OCI-LY3 (cell line): ENCODE results near the gene PLEKHB2.

Experiments
- H2AFZ ChIP-seq: fragments of 200-600, 300-600 bp; shearing (Covaris generic); 2 replicates; pipeline ENCODE4 v1.6.0; 2014; ENCODE audit warnings: antibody characterized with exemption, low read depth, low read length
- H3K27ac ChIP-seq: fragments of 200-600, 300-600 bp; sonication (generic); 2 replicates; pipeline ENCODE4 v1.5.1; 2014; ENCODE audit warnings: mild to moderate bottlenecking, low read length, moderate library complexity, mixed read lengths
- H3K27me3 ChIP-seq: fragments of 200-600, 300-600 bp; sonication (generic); 2 replicates; pipeline ENCODE4 v1.6.1; 2014; ENCODE audit warnings: low read depth, low read length, mixed read lengths
- H3K36me3 ChIP-seq: fragments of 200-600, 300-600 bp; sonication (generic); replicated peaks from 2 replicates; pipeline ENCODE3; 2014; ENCODE audit warnings: low read depth, low read length, mixed read lengths
- H3K4me1 ChIP-seq: fragments of 300-600, 200-600 bp; sonication (generic); 2 replicates; pipeline ENCODE4 v1.6.1; 2014; ENCODE audit warnings: low read length, mixed read lengths
- H3K4me2 ChIP-seq: fragments of 200-600, 300-600 bp; sonication (generic); 2 replicates; pipeline ENCODE4 v1.6.1; 2014; ENCODE audit warnings: low read length, mixed read lengths
- H3K4me3 ChIP-seq: fragments of 300-600, 200-600 bp; sonication (generic); 2 replicates; pipeline ENCODE4 v1.5.1; 2014; ENCODE audit warnings: antibody characterized with exemption, mild to moderate bottlenecking, low read length, moderate library complexity
- H3K79me2 ChIP-seq: fragments of 300-600, 200-600 bp; shearing (Covaris generic); 2 replicates; pipeline ENCODE4 v1.6.1; 2014; ENCODE audit warnings: mild to moderate bottlenecking, low read length, mixed read lengths
- H3K9ac ChIP-seq: fragments of 300-600, 200-600 bp; shearing (Covaris generic); 2 replicates; pipeline ENCODE4 v1.6.0; 2014; ENCODE audit warnings: mild to moderate bottlenecking, low read length, moderate library complexity
- H3K9me3 ChIP-seq: fragments of 200-600, 300-600 bp; shearing (Covaris generic); 2 replicates; pipeline ENCODE4 v1.6.1; 2014; ENCODE audit warnings: low read length, mixed read lengths; ENCODE audit not compliant: insufficient read depth
- H4K20me1 ChIP-seq: fragments of 200-600, 300-600 bp; sonication (generic); 2 replicates; pipeline ENCODE4 v1.6.1; 2016; ENCODE audit warnings: low read length, mixed read lengths; ENCODE audit not compliant: insufficient read depth
- EZH2phosphoT487 ChIP-seq: fragments of 200-600 bp; shearing (Covaris generic); IDR thresholded peaks from 2 replicates; pipeline ENCODE4 v1.6.1; 2018; ENCODE audit warnings: antibody characterized with exemption, mixed run types, low read depth
- TF ChIP-seq, protein P1 (sequence below): fragments of 200-600, 300-600 bp; sonication (generic); IDR thresholded peaks from 2 replicates; pipeline ENCODE4 v1.5.1; 2014; ENCODE audit warnings: antibody characterized with exemption, low read length, low read depth

The PLEKHB2 gene

GRCh38 chr2:131123192-131123591, 18.1 kb downstream of the PLEKHB2 start:
- peaks cover 35% of the 10 kb centered on the region for H3K36me3 ChIP-seq
- no peak for TF ChIP-seq EZH2phosphoT487
- TF ChIP-seq, protein P1, sequence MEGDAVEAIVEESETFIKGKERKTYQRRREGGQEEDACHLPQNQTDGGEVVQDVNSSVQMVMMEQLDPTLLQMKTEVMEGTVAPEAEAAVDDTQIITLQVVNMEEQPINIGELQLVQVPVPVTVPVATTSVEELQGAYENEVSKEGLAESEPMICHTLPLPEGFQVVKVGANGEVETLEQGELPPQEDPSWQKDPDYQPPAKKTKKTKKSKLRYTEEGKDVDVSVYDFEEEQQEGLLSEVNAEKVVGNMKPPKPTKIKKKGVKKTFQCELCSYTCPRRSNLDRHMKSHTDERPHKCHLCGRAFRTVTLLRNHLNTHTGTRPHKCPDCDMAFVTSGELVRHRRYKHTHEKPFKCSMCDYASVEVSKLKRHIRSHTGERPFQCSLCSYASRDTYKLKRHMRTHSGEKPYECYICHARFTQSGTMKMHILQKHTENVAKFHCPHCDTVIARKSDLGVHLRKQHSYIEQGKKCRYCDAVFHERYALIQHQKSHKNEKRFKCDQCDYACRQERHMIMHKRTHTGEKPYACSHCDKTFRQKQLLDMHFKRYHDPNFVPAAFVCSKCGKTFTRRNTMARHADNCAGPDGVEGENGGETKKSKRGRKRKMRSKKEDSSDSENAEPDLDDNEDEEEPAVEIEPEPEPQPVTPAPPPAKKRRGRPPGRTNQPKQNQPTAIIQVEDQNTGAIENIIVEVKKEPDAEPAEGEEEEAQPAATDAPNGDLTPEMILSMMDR, result no peak
- H3K9me3 ChIP-seq, result no peaks in the 10 kb centered on the region

DNA sequence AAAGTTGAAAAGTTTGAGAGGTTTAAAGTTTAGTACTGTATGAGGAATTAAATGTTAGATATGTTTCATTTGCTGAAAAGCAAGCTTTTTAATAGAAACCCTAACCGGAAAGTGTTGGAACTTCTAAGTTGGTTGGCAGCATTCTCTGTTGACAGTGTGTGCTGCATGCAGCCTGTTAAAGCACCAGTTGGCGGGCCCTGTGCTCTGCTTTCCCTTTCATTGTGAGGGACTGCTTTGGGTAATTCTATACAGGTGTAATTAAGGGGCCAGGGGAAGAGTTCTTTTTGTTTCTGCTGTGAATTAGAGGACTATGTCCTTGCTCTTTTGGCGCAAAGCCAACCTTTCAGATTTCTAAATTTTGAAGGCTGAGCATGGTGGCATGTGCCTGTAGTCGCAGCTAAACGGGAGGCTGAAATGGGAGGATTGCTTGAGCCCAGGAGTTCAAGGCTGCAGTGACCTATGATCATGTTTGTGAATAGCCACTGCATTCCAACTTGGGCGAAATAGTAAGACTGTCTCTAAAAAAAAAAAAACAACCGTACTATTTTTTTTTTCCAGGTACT, 20.1 kb downstream of the PLEKHB2 start:
- Histone ChIP-seq H2AFZ (no peak overlapping the region), H4K20me1 (peaks cover 20% of the 10 kb centered on the region), H3K27me3 (no peaks in the 10 kb centered on the region), H3K9me3 (no peaks in the 10 kb centered on the region), H3K79me2 (peaks cover 31% of the 10 kb centered on the region), H3K36me3 (peaks cover 53% of the 10 kb centered on the region), H3K4me1 (no peaks in the 10 kb centered on the region), H3K9ac (no peak overlapping the region), H3K4me3 (no peak overlapping the region), H3K27ac (no peak overlapping the region), H3K4me2 (no peak overlapping the region)
- TF ChIP-seq, protein P1, result no peak
- no peak for TF ChIP-seq EZH2phosphoT487

More at GRCh38 chr2:131123192-131123591, 18.1 kb downstream of the PLEKHB2 start:
- Histone ChIP-seq H3K27ac (no peak overlapping the region), H3K27me3 (no peaks in the 10 kb centered on the region), H3K4me1 (no peaks in the 10 kb centered on the region), H3K4me2 (no peak overlapping the region), H3K4me3 (no peak overlapping the region), H3K9ac (no peak overlapping the region), H4K20me1 (peaks cover 32% of the 10 kb centered on the region), H2AFZ (no peak overlapping the region), H3K79me2 (peaks cover 50% of the 10 kb centered on the region)

GRCh38 chr2:131126436-131126835, 21.3 kb downstream of the PLEKHB2 start:
- Histone ChIP-seq H3K9me3 (no peaks in the 10 kb centered on the region), H3K4me1 (no peaks in the 10 kb centered on the region), H3K27ac (no peak overlapping the region), H3K4me3 (no peak overlapping the region), H3K4me2 (no peak overlapping the region), H3K27me3 (no peaks in the 10 kb centered on the region), H4K20me1 (peaks cover 15% of the 10 kb centered on the region), H3K36me3 (peaks cover 52% of the 10 kb centered on the region), H3K79me2 (peaks cover 23% of the 10 kb centered on the region), H2AFZ (no peak overlapping the region), H3K9ac (no peak overlapping the region)
- TF ChIP-seq EZH2phosphoT487, result no peak
- TF ChIP-seq, protein P1, result no peak

DNA sequence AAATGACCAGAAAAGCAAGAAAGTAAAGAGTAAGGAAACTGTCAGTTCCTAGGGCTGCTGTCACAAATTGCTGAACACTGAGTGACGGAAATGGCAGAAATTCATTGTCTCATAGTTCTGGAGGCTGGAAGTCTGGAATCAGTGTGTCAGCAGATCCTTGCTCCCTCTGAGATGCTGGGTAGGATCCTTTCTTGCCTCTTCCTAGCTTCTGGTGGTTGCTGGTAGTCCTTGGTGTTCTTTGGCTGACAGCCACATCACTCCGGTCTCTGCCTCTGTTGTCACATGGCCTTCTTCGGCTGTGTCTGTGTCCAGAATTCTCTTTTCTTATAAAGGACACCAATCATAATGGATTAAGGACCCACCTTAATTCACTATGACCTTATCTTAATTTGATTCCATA, 21.9 kb downstream of the PLEKHB2 start:
- Histone ChIP-seq H3K27me3 (no peaks in the 10 kb centered on the region), H2AFZ (no peak overlapping the region), H3K9ac (no peak overlapping the region), H3K79me2 (peaks cover 21% of the 10 kb centered on the region), H4K20me1 (peaks cover 15% of the 10 kb centered on the region), H3K9me3 (no peaks in the 10 kb centered on the region), H3K27ac (no peak overlapping the region), H3K4me1 (no peaks in the 10 kb centered on the region), H3K4me3 (no peak overlapping the region), H3K36me3 (peaks cover 50% of the 10 kb centered on the region), H3K4me2 (no peak overlapping the region)
- TF ChIP-seq EZH2phosphoT487, result no peak
- TF ChIP-seq, protein P1, result no peak
